HL-60 (cell line): ENCODE results near the gene CACNB3.

Source experiments
- GABPA ChIP-seq: IDR thresholded peaks from 2 replicates; pipeline ENCODE4 v1.6.1; 2012; ENCODE audit warnings: low read depth
- POLR2AphosphoS5 ChIP-seq: IDR thresholded peaks from 2 replicates; pipeline ENCODE4 v1.6.1; 2012; ENCODE audit warnings: low read depth
- TF ChIP-seq, protein P1 (sequence below): IDR thresholded peaks from one replicate; pipeline ENCODE4 v1.5.1; 2011; ENCODE audit warnings: low read length, control low read depth, inconsistent platforms; ENCODE audit not compliant: insufficient read depth

- TF ChIP-seq, protein P1, sequence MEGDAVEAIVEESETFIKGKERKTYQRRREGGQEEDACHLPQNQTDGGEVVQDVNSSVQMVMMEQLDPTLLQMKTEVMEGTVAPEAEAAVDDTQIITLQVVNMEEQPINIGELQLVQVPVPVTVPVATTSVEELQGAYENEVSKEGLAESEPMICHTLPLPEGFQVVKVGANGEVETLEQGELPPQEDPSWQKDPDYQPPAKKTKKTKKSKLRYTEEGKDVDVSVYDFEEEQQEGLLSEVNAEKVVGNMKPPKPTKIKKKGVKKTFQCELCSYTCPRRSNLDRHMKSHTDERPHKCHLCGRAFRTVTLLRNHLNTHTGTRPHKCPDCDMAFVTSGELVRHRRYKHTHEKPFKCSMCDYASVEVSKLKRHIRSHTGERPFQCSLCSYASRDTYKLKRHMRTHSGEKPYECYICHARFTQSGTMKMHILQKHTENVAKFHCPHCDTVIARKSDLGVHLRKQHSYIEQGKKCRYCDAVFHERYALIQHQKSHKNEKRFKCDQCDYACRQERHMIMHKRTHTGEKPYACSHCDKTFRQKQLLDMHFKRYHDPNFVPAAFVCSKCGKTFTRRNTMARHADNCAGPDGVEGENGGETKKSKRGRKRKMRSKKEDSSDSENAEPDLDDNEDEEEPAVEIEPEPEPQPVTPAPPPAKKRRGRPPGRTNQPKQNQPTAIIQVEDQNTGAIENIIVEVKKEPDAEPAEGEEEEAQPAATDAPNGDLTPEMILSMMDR: no peak
- TF ChIP-seq POLR2AphosphoS5: peak; percentile 16; the same call in 1 of the 2 replicates
- no peak for TF ChIP-seq GABPA
Measured at GRCh38 chr12:48828841-48829575, 10.7 kb downstream of the CACNB3 start.
